Measurements from ENCODE around the gene FTO. TPM values are rescaled to one million over a fixed set of nuclear protein-coding genes. Genes with fewer than 3 reads are reported as not detected.

The FTO gene
- total and polyA plus RNA-seq, 2 of the 8 experiments (the other 6 are each of a cell fraction or from before 2014, with no cell fraction given): 34.5 to 59.8 TPM

DNA sequence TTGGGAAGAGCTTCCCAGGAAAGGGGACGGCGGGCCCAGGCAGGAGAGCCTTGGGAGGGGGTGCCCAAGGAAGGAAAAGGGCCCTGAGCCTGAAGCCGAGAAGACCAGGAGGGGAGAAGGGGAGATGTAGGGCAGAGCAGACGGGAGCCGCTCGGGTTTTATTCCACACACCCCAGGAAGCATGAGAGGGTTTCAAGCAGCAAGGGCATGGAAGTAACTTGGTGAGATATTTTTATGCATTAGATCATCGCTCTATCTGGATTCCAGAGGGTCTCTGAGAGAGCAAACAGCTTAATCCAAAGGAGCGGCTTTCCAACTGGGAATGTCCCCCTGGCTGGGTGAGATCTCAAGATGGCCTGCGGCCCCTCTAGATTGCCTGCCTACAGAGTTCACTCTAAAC is 411.6 kb downstream of the FTO start (continued):
- TF ChIP-seq, protein P1, sequence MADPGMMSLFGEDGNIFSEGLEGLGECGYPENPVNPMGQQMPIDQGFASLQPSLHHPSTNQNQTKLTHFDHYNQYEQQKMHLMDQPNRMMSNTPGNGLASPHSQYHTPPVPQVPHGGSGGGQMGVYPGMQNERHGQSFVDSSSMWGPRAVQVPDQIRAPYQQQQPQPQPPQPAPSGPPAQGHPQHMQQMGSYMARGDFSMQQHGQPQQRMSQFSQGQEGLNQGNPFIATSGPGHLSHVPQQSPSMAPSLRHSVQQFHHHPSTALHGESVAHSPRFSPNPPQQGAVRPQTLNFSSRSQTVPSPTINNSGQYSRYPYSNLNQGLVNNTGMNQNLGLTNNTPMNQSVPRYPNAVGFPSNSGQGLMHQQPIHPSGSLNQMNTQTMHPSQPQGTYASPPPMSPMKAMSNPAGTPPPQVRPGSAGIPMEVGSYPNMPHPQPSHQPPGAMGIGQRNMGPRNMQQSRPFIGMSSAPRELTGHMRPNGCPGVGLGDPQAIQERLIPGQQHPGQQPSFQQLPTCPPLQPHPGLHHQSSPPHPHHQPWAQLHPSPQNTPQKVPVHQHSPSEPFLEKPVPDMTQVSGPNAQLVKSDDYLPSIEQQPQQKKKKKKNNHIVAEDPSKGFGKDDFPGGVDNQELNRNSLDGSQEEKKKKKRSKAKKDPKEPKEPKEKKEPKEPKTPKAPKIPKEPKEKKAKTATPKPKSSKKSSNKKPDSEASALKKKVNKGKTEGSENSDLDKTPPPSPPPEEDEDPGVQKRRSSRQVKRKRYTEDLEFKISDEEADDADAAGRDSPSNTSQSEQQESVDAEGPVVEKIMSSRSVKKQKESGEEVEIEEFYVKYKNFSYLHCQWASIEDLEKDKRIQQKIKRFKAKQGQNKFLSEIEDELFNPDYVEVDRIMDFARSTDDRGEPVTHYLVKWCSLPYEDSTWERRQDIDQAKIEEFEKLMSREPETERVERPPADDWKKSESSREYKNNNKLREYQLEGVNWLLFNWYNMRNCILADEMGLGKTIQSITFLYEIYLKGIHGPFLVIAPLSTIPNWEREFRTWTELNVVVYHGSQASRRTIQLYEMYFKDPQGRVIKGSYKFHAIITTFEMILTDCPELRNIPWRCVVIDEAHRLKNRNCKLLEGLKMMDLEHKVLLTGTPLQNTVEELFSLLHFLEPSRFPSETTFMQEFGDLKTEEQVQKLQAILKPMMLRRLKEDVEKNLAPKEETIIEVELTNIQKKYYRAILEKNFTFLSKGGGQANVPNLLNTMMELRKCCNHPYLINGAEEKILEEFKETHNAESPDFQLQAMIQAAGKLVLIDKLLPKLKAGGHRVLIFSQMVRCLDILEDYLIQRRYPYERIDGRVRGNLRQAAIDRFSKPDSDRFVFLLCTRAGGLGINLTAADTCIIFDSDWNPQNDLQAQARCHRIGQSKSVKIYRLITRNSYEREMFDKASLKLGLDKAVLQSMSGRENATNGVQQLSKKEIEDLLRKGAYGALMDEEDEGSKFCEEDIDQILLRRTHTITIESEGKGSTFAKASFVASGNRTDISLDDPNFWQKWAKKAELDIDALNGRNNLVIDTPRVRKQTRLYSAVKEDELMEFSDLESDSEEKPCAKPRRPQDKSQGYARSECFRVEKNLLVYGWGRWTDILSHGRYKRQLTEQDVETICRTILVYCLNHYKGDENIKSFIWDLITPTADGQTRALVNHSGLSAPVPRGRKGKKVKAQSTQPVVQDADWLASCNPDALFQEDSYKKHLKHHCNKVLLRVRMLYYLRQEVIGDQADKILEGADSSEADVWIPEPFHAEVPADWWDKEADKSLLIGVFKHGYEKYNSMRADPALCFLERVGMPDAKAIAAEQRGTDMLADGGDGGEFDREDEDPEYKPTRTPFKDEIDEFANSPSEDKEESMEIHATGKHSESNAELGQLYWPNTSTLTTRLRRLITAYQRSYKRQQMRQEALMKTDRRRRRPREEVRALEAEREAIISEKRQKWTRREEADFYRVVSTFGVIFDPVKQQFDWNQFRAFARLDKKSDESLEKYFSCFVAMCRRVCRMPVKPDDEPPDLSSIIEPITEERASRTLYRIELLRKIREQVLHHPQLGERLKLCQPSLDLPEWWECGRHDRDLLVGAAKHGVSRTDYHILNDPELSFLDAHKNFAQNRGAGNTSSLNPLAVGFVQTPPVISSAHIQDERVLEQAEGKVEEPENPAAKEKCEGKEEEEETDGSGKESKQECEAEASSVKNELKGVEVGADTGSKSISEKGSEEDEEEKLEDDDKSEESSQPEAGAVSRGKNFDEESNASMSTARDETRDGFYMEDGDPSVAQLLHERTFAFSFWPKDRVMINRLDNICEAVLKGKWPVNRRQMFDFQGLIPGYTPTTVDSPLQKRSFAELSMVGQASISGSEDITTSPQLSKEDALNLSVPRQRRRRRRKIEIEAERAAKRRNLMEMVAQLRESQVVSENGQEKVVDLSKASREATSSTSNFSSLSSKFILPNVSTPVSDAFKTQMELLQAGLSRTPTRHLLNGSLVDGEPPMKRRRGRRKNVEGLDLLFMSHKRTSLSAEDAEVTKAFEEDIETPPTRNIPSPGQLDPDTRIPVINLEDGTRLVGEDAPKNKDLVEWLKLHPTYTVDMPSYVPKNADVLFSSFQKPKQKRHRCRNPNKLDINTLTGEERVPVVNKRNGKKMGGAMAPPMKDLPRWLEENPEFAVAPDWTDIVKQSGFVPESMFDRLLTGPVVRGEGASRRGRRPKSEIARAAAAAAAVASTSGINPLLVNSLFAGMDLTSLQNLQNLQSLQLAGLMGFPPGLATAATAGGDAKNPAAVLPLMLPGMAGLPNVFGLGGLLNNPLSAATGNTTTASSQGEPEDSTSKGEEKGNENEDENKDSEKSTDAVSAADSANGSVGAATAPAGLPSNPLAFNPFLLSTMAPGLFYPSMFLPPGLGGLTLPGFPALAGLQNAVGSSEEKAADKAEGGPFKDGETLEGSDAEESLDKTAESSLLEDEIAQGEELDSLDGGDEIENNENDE (IDR thresholded peaks at IDR 0.05; ENCODE audit: insufficient replicate concordance, low read length): no peak
- TF ChIP-seq BRCA1 (IDR thresholded peaks at IDR 0.05; ENCODE audit: low read depth, low read length) (no peak), SIX5 (IDR thresholded peaks at IDR 0.05; ENCODE audit: low read depth, low read length) (no peak), GABPA (IDR thresholded peaks at IDR 0.05; ENCODE audit: borderline replicate concordance, insufficient read depth, low read length) (no peak), SP4 (IDR thresholded peaks at IDR 0.05; ENCODE audit: low read length) (no peak), EZH2 (IDR thresholded peaks at IDR 0.05; ENCODE audit: low read depth, low read length, severe bottlenecking) (no peak), JUND (IDR thresholded peaks at IDR 0.05; ENCODE audit: low read length) (no peak), KDM1A (IDR thresholded peaks at IDR 0.05; ENCODE audit: borderline replicate concordance, low read length) (no peak), HDAC6 (IDR thresholded peaks at IDR 0.05; ENCODE audit: low read depth, low read length) (no peak)
- TF ChIP-seq, protein P2, sequence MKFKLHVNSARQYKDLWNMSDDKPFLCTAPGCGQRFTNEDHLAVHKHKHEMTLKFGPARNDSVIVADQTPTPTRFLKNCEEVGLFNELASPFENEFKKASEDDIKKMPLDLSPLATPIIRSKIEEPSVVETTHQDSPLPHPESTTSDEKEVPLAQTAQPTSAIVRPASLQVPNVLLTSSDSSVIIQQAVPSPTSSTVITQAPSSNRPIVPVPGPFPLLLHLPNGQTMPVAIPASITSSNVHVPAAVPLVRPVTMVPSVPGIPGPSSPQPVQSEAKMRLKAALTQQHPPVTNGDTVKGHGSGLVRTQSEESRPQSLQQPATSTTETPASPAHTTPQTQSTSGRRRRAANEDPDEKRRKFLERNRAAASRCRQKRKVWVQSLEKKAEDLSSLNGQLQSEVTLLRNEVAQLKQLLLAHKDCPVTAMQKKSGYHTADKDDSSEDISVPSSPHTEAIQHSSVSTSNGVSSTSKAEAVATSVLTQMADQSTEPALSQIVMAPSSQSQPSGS (IDR thresholded peaks at IDR 0.05; ENCODE audit: low read length): no peak

Data from H1 (cell line).